ENCODE results near the gene TRIM2. TPM values are rescaled to one million over a fixed set of nuclear protein-coding genes. Genes with fewer than 3 reads are reported as not detected.

TRIM2 gene
- total and polyA plus RNA-seq, 2 of the 8 experiments (the other 6 are each of a cell fraction or from before 2014, with no cell fraction given): 34.0 to 59.8 TPM

DNA sequence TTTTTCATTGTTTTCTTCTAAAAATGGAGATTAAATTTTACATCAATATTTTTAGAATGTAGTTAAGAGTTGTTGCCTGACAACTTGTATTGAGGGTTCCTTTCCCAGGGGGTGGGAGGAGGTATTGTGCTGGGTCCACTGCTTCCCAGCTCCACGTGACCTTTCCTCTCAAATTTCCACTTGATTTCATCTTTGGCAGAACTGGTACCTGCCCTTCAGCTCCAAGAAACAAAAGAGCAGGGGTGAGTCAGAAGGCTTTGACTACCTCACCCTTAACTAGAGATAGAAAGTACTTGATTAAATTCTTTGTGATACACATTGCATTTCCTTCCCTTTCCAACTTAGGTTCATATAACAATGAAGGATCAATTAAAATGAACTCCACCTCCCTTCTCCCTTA is 19.7 kb downstream of the TRIM2 start:
- FAIRE-seq: no peak

More for the DNA sequence above, 19.7 kb downstream of the TRIM2 start:
- H3K56ac ChIP-seq (replicated peaks; ENCODE audit: insufficient read length, low read depth, low read length): no peak overlapping the region
- peaks cover 0 to 10% (median 4%) of the 10 kb centered on the region in 4 experiments; a peak in 3 of 7 replicates for H3K27me3 ChIP-seq (replicated peaks in 1 of 4; ENCODE audit: control insufficient read depth in 3 of 4, extremely low read depth in 1 of 4, insufficient read depth in 3 of 4, low read length in 3 of 4)
- no peak for DNase-seq (ENCODE audit: low read depth in 1 of 2, low spot score in 2 of 2)
- H3K9ac ChIP-seq (replicated peaks in 1 of 4; ENCODE audit: extremely low read depth in 1 of 4, low read depth in 3 of 4, low read length in 3 of 4): no peak overlapping the region
- no peak overlapping the region for H3K4ac ChIP-seq (replicated peaks; ENCODE audit: insufficient read length, low read depth, low read length)
- H2BK20ac ChIP-seq (ENCODE audit: low read length): no peak overlapping the region
- peaks cover 0 to 4% (median 0%) of the 10 kb centered on the region in 4 experiments; a peak in 2 of 8 replicates for H3K36me3 ChIP-seq (ENCODE audit: control insufficient read depth in 2 of 4, insufficient read depth in 4 of 4, low read length in 3 of 4)
- H3K4me3 ChIP-seq (ENCODE audit: extremely low read depth in 1 of 4, insufficient read depth in 2 of 4, low read depth in 3 of 4, low read length in 4 of 4): peak overlapping the region in 1 of 4 experiments; percentile 66; a peak in 4 of 8 replicates
- H4K20me1 ChIP-seq (replicated peaks in 1 of 2; ENCODE audit: control insufficient read depth in 1 of 2, insufficient read depth in 2 of 2, low read length in 2 of 2): peaks cover 0 to 3% of the 10 kb centered on the region in 2 experiments
- no peak overlapping the region for H3K14ac ChIP-seq (ENCODE audit: insufficient read length)
- H3K27ac ChIP-seq (ENCODE audit: low read depth, low read length): no peak overlapping the region
- H2BK12ac ChIP-seq (ENCODE audit: low read depth, low read length): no peak overlapping the region
- H4K91ac ChIP-seq (replicated peaks; ENCODE audit: insufficient read length, low read length): no peak overlapping the region
- H3K79me2 ChIP-seq (ENCODE audit: control insufficient read depth in 1 of 2, insufficient read depth in 2 of 2, low read length in 2 of 2): peaks cover 0 to 18% of the 10 kb centered on the region in 2 experiments; a peak in 1 of 4 replicates
- H4K5ac ChIP-seq (ENCODE audit: insufficient read length, low read depth, low read length): no peak overlapping the region
- H3K23ac ChIP-seq (ENCODE audit: insufficient read length): no peak overlapping the region
- POLR2A ChIA-PET (ENCODE audit: partially characterized antibody): interaction anchor here (0.6 to 3.0 kb wide), 6 partner anchors 9 to 118 kb away, joined by 3 to 9 read pairs (median 6); no protein-coding TSS in a partner anchor
- H2BK15ac ChIP-seq (ENCODE audit: low read length): no peak overlapping the region
- H3K9me3 ChIP-seq (ENCODE audit: insufficient read depth in 2 of 2, low read depth in 1 of 2, low read length in 1 of 2): 0 out of 4 replicates have a peak, but pooled peaks cover 0 to 3% of the 10 kb centered on the region in 2 experiments
- no peak overlapping the region for H3K18ac ChIP-seq (ENCODE audit: extremely low read depth, low read length)
- H3K79me1 ChIP-seq (ENCODE audit: low read depth, low read length): peaks cover 4% of the 10 kb centered on the region
- no peak overlapping the region for H2BK120ac ChIP-seq (replicated peaks; ENCODE audit: low read depth, low read length)
- no peaks in the 10 kb centered on the region; a peak in 2 of 7 replicates for H3K4me1 ChIP-seq (replicated peaks in 1 of 4; ENCODE audit: control insufficient read depth in 3 of 4, insufficient read depth in 4 of 4, low read length in 3 of 4)
- CTCF ChIA-PET (ENCODE audit: partially characterized antibody): interaction anchor here (0.8 to 3.2 kb wide), 8 partner anchors 9 to 71 kb away, joined by 3 to 25 read pairs (median 4); partner anchors contain the start of gene TRIM2
- no peak overlapping the region for H2AFZ ChIP-seq (ENCODE audit: low read length)
- no peak overlapping the region for H4K8ac ChIP-seq (ENCODE audit: extremely low read depth, insufficient read depth, low read length)
- peaks cover 18% of the 10 kb centered on the region; the same call in 1 of the 2 replicates for H3K23me2 ChIP-seq (ENCODE audit: low read depth, low read length)
- WGBS, 2 experiments (ENCODE audit: extremely low coverage in 1 of 2, insufficient coverage in 1 of 2, insufficient read length in 1 of 2, insufficient replicate concordance in 2 of 2, low coverage in 1 of 2, low lambda C conversion rate in 2 of 2, missing lambda C conversion rate in 1 of 2): 53% methylated on average over 1 of the region's 1 CpG; no CpG with 5 or more reads in 1 of the 2 experiments
- peak overlapping the region; percentile 85 to 92; a peak in 3 of 4 replicates for H3K4me2 ChIP-seq (ENCODE audit: insufficient read depth in 1 of 2, low read depth in 2 of 2, low read length in 2 of 2)
- H2AK5ac ChIP-seq (ENCODE audit: low read depth, low read length): no peak overlapping the region
- no peak for TF ChIP-seq NRF1 (IDR thresholded peaks at IDR 0.05; ENCODE audit: low read depth, low read length)
- no peak for TF ChIP-seq HDAC2 (IDR thresholded peaks at IDR 0.05; ENCODE audit: borderline replicate concordance in 1 of 2, low read depth in 2 of 2, low read length in 2 of 2)
- TF ChIP-seq RNF2 (IDR thresholded peaks at IDR 0.05; ENCODE audit: borderline replicate concordance, low read depth, low read length, missing control alignments, poor library complexity, severe bottlenecking): no peak
- TF ChIP-seq KDM5A (IDR thresholded peaks at IDR 0.05; ENCODE audit: low read length): no peak
- no peak for TF ChIP-seq SP4 (IDR thresholded peaks at IDR 0.05; ENCODE audit: low read length)
- H2BK5ac ChIP-seq (ENCODE audit: low read depth, low read length): no peak overlapping the region
